HG03460 (cell line): ENCODE measurements around the gene SERINC2.
"Not testable (repeated sequence)": the region's sequence is repeated elsewhere in the genome, so short reads cannot be mapped to it uniquely, and the experiment has no call there.

Experiments
- ATAC-seq: cut with Tn5 transposase; IDR thresholded peaks from one replicate; pipeline ENCODE4 v1.9.1; 2021; ENCODE audit not compliant: unreplicated experiment

SERINC2 gene

DNA sequence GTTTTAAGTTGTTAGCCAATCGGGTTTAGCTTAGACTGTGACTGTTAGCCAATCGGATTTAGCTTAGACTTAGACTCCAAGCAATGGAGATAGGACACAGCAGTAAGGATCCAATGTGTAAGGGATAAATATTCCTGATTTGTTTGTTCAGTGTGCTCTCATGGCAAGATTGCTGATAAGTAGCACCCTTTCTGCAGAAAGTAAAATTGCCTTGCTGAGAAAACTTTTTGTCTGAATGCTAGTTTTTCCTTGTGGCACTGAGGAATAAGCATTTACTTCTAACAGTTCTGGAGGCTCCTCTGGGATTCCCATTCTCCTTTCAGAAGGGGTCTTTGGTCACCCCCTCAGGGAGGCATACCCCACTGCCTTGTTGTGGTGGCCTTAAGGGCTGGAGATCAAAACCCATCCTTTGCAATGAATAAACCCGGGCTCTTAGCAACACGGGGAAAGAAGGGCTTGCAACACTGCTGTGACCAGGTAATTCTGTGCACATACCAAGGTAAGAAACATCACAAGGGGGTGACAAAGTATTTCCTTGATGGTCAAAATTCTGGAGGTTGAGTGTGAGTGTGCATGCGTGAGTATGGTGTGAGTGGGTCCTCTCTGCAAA, 45.4 kb downstream of the SERINC2 start:
- ATAC-seq, result no peak

DNA sequence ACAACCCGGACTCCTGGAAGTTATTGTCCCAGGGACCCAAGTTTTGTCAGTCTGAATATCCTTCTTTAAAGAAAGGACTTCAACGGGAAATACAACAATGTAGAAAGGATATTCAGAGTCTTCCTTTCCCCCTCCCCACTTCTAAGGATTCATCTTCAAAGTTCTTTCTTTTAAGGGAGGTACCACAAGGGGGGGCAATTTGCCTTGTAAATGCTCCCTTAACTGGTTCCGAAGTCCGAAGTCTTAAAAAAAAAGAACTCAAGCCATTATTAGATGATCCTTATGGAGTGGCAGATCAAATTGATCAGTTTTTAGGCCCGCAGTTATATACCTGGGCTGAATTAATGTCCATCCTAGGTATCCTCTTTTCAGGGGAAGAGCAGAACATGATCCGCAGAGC, 47.0 kb downstream of the SERINC2 start:
- ATAC-seq, result no peak

DNA sequence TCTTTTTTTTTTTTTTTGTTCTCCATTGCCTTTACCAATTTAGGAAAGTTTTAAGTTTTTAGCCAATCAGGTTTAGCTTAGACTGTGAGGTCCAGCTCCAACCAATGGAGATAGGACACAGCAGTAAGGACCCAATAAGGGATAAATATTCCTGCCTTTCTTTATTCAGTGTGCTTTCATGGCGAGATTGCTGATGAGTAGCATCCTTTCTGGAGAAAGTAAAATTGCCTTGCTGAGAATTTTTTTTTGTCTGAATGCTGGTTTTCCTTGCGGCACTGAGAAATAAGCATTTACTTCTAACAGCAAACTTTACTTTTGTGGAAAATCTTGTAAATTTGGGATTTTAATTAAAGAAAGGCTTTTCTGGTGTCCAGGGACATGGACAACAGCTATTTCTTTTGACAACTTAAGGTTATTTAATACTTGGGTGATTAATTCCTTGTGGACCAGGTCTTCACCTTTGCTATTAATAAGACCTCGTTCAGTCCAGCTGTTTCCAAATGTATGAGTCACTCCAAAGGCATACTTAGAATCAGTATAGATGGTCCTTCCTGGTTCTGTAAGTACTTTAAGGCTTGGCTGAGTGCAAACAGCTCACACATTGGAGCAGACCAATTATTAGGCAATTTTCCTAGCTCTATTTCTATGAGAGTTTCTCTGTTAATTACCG, 54.1 kb downstream of the SERINC2 start:
- ATAC-seq, result no peak

DNA sequence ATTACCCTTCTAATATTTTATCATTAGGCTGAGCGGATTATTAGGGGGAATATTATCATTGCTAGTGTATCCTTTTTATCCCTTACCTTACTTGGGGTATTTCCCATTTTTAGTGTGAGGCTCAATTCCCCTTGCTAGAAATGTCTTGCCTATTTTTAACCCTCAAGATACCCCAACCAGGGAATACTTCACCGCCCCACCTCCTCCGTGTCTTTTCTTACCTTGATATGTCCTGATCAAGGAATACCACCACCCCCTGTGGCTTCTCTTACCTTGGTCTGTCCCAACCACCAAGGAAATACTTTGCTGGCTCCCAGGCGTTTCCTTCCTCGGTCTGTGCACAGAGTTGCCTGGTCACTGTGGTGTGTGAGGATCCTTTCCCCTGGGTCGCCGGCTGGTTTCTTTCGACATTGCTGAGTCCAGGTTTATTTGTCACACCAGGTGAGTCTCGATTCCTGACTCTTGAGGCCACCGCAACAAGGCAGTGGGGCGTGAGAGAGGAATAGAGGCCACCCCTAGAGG, 57.8 kb downstream of the SERINC2 start:
- no peak for ATAC-seq

DNA sequence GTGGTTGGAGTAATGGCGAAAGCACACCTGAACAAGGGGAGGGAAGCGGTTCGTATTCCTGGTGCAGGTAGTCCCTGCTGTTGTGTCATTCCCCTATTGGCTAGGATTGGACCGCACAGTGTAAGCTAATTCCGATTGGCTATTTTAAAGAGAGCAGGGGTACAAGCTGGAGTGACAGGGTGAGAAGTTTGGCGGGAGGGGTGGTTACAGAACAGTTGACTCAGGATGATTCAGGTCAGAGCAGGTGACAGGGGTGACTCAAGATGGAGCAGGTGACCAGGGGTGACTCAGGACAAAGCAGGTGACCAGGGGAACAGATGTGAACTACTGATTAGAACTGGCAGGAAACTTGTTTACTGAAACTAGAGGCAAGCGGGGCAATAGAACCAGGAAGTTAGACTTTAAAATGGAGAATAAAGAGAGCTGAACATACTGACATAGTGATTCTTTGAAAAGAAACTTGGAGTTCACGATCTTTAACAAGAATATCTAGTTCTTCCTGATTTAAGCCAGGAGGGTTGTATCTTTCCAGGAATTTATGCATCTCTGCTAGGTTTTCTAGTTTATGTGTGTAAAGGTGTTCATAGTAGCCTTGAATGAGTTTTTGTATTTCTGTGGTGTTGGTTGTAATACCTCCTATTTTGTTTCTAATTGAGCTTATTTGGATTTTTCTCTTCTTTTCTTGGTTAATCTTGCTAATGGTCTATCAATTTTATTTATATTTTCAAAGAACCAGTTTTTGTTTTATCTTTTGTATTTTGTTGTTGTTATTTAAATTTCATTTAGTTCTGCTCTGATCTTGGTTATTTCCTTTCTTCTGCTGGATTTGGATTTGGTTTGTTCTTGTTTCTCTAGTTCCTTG, 58.7 kb downstream of the SERINC2 start:
- not testable (repeated sequence) for ATAC-seq

DNA sequence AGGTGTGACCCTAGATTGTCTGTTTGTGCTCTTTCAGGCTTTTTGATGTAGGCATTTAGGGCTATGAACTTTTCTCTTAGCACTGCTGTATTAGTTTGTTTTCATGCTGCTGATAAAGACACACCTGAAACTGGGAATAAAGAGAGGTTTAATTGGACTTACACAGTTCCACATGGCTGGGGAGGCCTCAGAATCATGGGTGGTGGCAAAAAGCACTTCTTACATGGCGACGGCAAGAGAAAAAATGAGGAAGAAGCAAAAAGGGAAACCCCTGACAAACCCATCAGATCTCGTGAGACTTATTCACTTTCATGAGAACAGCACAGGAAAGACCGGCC, 59.3 kb downstream of the SERINC2 start:
- not testable (repeated sequence) for ATAC-seq

DNA sequence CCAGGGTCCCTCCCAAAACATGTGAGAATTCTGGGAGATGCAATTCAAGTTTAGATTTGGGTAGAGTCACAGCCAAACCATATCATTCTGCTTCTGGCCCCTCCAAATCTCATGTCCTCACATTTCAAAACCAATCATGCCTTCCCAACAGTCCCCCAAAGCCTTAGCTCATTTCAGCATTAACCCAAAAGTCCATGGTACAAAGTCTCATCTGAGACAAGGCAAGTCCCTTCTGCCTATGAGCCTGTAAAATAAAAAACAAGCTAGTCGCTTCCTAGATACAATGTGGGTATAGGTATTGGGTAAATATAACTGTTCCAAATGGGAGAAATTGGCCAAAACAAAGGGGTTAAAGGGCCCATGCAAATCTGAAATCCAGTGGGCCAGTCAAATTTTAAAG, 59.7 kb downstream of the SERINC2 start:
- not testable (repeated sequence) for ATAC-seq

DNA sequence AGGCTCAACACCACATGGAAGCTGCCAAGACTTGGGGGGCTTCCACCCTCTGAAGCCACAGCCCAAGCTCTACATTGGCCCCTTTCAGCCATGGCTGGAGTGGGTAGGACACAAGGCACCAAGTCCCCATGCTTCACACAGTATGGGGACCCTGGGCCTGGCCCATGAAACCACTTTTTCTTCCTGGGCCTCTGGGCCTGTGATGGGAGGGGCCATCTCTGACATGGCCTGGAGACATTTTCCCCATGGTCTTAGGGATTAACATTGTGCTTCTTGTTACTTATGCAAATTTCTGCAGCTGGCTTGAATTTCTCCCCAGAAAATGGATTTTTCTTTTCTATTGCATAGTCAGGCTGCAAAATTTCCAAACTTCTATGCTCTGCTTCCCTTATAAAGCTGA, 60.5 kb downstream of the SERINC2 start:
- ATAC-seq, result not testable (repeated sequence)

DNA sequence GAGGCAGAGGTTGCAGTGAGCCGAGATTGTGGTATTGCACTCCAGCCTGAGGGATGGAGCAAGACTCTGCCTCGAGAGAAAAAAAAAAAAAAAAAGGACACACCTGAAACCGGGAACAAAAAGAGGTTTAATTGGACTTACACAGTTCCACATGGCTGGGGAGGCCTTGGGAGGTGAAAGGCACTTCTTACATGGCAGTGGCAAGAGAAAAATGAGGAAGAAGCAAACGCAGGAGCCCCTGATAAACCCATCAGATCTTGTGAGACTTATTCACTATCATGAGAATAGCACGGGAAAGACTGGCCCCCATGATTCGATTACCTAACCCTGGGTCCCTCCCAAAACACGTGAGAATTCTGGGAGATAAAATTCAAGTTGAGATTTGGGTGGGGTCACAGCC, 61.6 kb downstream of the SERINC2 start:
- ATAC-seq, result not testable (repeated sequence)

DNA sequence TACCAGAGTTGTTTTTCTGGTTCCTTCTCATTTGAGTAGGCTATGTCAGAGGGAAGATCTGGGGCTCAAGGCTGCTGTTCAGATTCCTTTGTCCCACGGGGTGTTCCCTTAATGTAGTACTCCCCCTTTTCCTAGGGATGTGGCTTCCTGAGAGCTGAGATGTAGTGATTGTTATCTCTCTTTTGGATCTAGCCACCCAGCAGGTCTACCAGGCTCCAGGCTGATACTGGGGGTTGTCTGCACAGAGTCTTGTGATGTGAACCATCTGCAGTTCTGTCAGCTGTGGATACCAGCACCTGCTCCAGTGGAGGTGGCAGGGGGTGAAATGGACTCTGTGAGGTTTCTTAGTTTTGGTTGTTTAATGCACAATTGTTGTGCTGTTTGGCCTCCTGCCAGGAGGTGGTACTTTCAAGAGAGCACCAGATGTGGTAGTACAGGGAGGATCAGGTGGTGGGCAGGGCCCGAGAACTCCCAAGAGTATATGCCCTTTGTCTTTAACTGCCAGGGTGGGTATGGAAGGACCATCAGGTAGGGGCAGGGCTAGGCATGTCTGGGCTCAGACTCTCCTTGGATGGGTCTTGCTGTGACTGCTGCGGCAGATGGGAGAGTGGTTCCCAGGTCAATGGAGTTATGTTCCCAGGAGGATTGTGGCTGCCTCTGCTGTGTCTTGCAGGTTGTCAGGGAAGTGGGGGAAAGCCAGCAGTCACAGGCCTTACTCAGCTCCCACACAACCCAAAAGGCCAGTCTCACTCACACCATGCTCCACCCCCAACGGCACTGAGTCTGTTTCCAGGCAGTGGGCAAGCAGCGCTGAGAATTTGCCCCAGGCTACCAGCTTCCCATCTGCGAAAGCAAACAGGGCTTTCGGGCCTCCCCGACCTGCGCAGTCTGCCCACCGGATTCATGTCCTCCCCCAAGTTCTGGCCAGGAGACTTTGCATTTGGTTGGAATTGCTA, 64.2 kb downstream of the SERINC2 start:
- peak; percentile 84 for ATAC-seq

DNA sequence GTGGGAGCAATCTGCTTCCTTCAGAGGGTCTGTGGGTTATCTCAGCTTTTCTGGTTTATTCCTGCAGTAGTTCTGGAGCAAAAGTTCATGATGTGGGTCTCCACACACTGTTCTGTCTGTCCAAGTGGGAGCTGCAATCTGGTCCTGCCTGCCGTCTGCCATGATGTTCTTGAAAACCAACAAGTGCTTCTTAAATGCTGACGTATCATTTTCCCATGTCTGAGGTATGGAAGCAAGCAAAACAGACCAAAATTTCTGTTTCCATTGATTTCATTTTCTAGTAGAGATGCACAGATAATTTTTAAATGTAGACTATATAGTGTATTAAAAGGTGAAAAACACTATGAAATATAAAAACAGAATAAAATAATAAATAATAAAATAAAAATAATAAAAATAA, 65.2 kb downstream of the SERINC2 start:
- no peak for ATAC-seq

DNA sequence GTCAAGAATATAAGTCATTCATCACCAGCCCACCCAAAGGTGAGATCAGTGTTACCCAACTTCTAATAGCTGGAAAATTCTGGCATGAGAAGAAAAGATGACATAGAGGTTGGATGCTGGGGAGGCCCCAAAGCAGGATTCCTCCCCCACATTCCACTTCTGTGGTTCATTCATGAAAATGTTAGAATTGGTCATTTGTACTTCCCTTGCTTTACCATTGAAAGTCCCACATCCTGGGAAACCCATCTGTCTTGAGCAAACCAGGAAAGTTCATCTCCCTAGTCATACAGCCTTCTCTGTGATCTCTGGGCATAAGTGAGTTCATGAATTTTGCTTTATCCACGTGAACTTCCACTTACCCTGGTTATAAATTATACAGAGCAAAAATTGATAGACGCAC, 66.8 kb downstream of the SERINC2 start:
- no peak for ATAC-seq

DNA sequence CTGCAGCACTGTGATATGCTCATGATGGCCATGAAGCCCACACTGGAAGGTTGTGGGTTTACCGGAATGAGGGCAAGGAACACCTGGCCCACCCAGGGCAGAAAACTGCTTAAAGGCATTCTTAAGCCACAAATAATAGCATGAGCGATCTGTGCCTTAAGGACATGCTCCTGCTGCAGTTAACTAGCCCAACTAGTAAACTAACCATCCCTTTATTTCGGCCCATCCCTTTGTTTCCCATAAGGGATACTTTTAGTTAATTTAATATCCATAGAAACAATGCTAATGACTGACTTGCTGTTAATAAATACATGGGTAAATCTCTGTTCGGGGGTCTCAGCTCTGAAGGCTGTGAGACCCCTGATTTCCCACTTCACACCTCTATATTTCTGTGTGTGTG, 67.4 kb downstream of the SERINC2 start:
- ATAC-seq, result not testable (repeated sequence)

DNA sequence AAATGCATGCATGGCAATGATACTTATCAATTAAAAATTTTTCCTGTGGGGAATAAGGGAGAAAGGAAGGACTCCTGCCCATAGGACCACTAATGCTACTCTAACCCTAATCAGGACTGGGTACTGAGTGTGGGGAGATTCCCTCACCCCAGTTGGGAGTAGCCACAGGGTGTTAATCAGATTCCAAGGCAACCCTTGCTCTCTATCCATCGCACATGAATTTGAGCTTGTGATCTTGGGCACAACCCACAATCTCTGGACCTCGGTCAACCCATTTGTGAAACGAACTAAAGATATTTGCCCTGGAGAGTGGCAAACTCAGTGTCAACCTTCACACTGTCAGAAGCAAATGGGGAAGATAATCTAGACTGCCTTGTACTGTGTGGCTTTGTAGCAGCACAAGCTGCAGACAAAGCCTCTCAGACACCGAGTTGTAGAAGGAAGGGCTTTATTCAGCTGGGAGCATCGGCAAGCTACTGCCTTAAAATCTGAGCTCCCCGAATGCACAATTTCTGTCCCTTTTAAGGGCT, 69.5 kb downstream of the SERINC2 start:
- peak; percentile 21 for ATAC-seq

DNA sequence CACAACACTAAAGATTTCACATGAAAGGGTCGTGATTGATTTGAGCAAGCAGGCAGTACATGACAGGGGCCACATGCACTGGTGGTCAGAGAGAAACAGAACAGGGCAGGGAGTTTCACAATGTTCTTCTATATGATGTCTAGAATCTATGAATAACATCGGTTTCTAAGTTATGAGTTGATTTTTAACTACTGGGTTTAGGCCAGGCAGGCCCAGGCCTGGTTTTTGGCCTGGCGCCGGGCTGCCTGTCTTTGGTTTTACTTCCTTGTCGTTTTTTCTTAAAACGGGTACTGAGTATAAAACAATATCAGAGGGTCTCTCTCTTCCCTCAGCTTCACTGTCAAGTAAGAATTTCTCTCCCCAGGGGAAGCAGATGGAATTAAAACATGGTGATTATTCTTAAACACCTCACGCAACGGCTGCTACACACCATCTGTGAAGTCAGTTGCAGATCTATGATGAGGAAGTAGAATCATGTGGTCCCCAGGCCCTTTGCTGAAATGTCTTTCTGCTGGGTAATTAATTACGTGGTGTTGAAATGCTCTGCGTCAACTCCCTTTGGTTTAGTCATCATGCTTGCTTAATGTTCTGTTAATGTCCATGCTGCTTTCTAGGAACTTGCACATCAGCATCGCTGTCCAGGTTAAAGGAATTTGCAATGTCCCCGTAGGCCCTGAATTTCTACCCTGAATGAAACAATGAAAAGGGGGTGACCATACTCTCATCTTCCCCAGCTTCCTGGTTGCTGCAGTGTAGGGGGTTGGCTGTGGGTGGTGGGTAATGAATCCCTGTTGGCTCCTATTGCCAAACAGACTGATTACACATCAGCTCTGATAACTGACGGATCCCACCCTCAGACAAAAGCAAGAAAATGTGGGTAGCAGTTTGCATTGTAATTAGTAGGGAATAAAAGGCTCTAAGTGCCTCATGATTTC, 70.3 kb downstream of the SERINC2 start:
- peak; percentile 76 for ATAC-seq
